GM13977 (cell line): ENCODE results near the gene TEDC1.
"Not testable (repeated sequence)": the region's sequence is repeated elsewhere in the genome, so short reads cannot be mapped to it uniquely, and the experiment has no call there.

Experiments used
- DNase-seq: peaks from one replicate; pipeline ENCODE4 v3.0.0; 2012; ENCODE audit warnings: low spot score
- CTCF ChIP-seq: IDR thresholded peaks from 2 replicates; pipeline ENCODE4 v1.5.1; 2012; ENCODE audit warnings: mild to moderate bottlenecking, control low read depth; ENCODE audit not compliant: insufficient read depth; ENCODE audit errors: extremely low read depth, missing control alignments
- in situ Hi-C: fragments of 300-500 bp; cut with MboI; formaldehyde crosslinking; loops from one replicate; pipeline ENCODE4 v1.12.0; 2022; ENCODE audit warnings: low sequenced_read_pairs, low pct_unique_long_range_greater_than_20kb, mixed read lengths, inconsistent platforms; ENCODE audit not compliant: unreplicated experiment

The TEDC1 gene

GRCh38 chr14:105541218-105541875, 50.3 kb downstream of the TEDC1 start:
- in situ Hi-C loops = no loop called here
- DNase-seq = no peak
- TF ChIP-seq CTCF = no peak

GRCh38 chr14:105545676-105546075, 54.6 kb downstream of the TEDC1 start:
- in situ Hi-C loops, DNase-seq: not testable (repeated sequence)

GRCh38 chr14:105546410-105546809, 55.4 kb downstream of the TEDC1 start:
- in situ Hi-C loops, DNase-seq: not testable (repeated sequence)

GRCh38 chr14:105547072-105547471, 56.0 kb downstream of the TEDC1 start:
- DNase-seq, in situ Hi-C loops: not testable (repeated sequence)

GRCh38 chr14:105547741-105548169, 56.7 kb downstream of the TEDC1 start:
- in situ Hi-C loops = no loop called here

More at GRCh38 chr14:105547741-105548169, 56.7 kb downstream of the TEDC1 start:
- TF ChIP-seq CTCF = no peak
- DNase-seq = no peak
